AG09309 (cell line): ENCODE measurements around the gene CFAP43.

ENCODE experiments used
- DNase-seq: peaks from one replicate; pipeline ENCODE4 v3.0.0-alpha.2; 2010; ENCODE audit warnings: low read depth
- H3K4me3 ChIP-seq: 2 replicates; pipeline ENCODE4 v1.5.1; 2011; ENCODE audit warnings: mild to moderate bottlenecking, low read depth, low read length, moderate library complexity; ENCODE audit not compliant: control insufficient read depth
- TF ChIP-seq, protein P1 (sequence below): IDR thresholded peaks from 2 replicates; pipeline ENCODE4 v1.5.1; 2011; ENCODE audit warnings: mild to moderate bottlenecking, low read depth, low read length, inconsistent platforms; ENCODE audit not compliant: insufficient read depth, control insufficient read depth; ENCODE audit errors: missing control alignments

CFAP43 gene

DNA sequence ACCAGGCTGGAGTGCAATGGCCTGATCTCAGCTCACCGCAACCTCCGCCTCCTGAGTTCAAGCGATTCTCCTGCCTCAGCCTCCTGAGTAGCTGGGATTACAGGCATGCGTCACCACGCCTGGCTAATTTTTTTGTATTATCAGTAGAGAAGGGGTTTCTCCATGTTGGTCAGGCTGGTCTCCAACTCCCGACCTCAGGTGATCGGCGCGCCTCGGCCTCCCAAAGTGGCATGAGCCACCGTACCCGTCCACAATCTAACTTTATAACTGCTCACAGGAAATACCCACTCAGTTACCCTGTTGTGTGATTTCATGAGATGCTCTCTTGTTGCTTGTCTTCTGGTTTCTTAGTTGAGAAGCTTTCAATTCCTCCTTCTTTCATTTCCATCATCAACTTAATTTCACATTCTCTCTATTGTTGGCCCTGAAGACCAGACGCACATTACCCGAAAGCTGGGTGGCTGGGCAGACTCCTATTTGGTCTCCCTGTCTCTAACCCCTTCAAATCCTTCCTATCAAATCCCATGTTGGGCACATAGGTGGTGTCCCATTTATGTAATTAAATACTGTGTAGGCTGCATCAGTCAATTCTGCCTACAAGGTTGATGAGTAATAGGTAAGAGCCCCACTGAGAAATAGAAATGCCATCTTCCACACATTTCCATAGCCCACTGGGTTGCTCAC, 35.7 kb upstream of the CFAP43 start:
- H3K4me3 ChIP-seq, result peak overlapping the region; percentile 45; the same call in 1 of the 2 replicates
- DNase-seq, result no peak
- TF ChIP-seq, protein P1, sequence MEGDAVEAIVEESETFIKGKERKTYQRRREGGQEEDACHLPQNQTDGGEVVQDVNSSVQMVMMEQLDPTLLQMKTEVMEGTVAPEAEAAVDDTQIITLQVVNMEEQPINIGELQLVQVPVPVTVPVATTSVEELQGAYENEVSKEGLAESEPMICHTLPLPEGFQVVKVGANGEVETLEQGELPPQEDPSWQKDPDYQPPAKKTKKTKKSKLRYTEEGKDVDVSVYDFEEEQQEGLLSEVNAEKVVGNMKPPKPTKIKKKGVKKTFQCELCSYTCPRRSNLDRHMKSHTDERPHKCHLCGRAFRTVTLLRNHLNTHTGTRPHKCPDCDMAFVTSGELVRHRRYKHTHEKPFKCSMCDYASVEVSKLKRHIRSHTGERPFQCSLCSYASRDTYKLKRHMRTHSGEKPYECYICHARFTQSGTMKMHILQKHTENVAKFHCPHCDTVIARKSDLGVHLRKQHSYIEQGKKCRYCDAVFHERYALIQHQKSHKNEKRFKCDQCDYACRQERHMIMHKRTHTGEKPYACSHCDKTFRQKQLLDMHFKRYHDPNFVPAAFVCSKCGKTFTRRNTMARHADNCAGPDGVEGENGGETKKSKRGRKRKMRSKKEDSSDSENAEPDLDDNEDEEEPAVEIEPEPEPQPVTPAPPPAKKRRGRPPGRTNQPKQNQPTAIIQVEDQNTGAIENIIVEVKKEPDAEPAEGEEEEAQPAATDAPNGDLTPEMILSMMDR, result no peak

DNA sequence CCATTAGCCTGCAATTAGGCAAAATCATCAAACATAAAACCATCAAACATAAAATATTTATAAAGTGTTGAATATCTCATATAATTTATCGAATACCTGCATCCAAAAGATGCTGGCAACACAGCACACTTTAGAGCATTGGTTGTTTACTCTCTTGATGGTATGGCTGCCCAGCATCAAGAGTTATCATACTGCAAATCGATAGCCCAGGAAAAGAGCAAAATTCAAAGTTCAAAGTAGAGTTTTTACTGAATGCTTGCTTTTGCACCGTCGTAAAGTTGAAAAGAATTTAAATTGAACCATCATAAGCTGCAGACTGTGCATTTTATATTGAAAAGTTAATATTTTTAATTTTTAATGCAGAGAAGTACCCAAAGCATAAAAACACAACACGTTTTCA, 32.6 kb upstream of the CFAP43 start:
- DNase-seq, result no peak
- TF ChIP-seq, protein P1, result no peak
- H3K4me3 ChIP-seq, result no peak overlapping the region

DNA sequence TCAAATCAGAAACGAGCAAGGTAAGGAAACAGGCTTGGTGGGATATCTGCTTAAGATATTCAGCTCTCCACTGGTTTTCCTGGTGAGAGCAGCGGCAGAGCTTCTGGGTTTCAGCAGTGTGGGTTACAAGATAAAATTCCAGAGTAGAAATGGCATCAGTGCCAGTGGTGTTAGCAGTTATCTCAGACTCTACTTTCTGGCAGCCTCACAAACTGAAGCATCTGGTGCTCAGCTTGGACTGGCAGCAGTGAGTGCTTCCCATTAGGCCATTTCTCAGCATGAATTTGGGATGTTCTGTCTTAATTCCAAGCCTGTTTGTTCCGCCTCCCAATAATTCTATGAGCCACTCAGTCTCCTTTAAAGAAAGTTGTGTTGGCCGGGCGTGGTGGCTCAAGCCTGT, 29.9 kb upstream of the CFAP43 start:
- DNase-seq, result no peak
- TF ChIP-seq, protein P1, result no peak
- H3K4me3 ChIP-seq, result no peak overlapping the region

DNA sequence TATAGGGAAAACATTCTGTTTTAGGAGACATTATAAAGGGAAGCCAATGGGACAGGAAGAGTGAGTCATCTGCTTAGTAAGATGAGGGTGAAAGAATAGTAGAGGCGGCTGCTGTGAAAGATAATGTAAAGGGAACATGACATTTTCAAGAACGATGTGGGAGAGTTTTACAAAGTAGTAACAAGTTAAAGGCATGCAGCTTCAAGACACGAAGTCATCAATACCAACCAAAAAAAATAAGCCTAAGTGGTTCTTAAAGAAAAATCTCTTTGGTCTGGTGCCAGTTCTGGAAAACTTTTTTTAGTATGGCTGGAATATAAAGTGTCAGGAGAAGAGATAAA, 28.6 kb upstream of the CFAP43 start:
- no peak overlapping the region for H3K4me3 ChIP-seq
- no peak for DNase-seq
- TF ChIP-seq, protein P1, result no peak

DNA sequence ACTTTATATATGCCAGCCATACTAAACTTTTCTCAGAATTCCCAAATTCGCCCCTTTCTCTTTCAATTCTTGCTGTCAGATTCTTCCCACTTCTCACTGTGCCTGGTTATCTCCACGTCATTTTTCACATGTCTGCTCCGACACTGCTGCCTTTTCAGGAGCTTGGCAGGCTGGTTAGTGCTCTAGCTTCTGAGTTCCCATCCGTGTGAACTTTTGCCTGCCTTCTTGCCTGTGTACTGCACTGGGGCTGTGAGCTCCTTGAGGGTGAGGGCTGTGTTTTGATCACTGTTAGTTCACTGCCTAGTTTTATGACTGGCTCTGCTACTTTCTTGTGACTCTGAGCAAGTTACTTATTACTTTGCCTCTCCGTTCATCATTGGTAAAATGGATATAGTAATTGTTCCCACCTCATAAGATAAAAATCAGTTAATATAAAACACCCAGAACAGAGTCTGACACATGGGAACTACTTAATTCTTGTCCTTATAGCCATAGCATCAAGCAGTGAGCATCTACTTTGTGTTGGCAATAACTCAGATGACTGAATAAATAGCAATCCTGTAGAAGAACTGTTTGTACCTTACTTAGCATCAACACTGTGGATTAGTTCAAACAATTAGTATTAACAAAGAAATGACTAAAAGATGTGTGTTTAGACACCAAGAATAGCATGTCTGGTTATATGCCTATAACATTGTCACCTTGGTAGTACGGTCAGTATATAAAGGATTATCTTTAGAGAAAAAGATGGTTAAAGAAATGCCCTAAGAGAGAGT, 28.0 kb upstream of the CFAP43 start:
- H3K4me3 ChIP-seq, result no peak overlapping the region
- no peak for DNase-seq
- TF ChIP-seq, protein P1, result no peak

DNA sequence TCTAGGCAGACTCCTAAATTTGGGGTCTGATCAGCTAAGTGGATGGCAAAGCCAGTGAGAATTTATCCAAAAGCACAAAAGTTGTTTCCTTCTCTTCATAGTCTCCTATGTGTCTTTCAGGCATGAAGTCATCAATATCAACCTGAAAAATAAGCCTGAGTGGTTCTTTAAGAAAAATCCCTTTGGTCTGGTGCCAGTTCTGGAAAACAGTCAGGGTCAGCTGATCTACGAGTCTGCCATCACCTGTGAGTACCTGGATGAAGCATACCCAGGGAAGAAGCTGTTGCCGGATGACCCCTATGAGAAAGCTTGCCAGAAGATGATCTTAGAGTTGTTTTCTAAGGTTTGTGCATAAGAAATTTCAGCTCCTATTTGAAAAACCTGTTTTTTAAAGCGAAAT, 27.3 kb upstream of the CFAP43 start:
- no peak for DNase-seq
- TF ChIP-seq, protein P1, result no peak
- H3K4me3 ChIP-seq, result no peak overlapping the region
